ENCODE data around the gene CHIA.
"Not testable (repeated sequence)": the region's sequence is repeated elsewhere in the genome, so short reads cannot be mapped to it uniquely, and the experiment has no call there.

Gene CHIA

DNA sequence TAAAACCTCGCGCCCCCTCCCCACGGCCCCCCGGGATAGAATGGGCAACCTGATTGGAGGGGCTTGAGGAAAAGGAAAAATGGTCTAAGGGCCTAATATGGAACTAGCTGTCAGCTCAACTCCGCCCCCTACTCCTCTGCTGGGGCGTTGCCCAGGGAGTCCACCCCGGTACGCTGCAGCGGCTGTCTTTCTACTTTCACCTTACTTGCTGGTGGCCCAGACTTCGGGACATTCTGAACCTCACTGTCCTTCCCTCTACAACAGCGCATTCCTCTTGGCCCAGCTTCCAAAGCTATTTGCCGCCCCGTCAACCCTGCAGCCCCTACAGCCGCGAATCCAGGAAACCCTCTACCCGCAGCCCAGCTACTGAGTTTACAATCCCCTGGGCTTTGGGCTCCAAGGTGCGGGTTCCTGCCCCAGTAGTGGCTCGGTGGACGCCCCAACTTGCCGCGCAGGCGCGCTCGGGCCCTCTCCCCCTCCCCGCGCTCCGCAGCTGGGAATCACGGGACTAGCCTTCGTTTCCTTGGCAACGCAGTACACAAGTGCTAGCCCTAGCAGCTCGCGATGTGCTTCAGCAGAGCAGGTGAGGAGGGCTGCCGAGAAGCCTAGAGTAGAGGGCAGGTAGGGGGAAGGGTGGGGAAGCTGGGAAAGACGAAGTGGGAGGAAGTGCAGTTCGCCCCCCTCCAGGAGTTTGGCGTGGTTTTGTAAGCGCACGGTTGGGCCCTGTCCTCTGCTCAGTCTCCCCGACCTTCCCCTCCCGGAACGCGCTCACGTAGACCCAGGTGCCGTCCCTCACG, 55.6 kb downstream of the CHIA start:
- TF ChIP-seq POLR2AphosphoS5 (IDR thresholded peaks at IDR 0.05; ENCODE audit: borderline replicate concordance, low read depth, low read length) (peak; percentile 38; the same call in 1 of the 2 replicates), FOXP2 (optimal IDR thresholded peaks at IDR 0.05; ENCODE audit: control extremely low read depth, extremely low read length, insufficient read depth) (no peak)
- H3K9me3 ChIP-seq (ENCODE audit: low read depth, low read length), result no peaks in the 10 kb centered on the region
- H3K36me3 ChIP-seq (ENCODE audit: insufficient read depth, low read length), result no peaks in the 10 kb centered on the region
- H3K4me3 ChIP-seq, result peak overlapping the region; percentile 86
- peak; percentile 10 for DNase-seq (ENCODE audit: low read depth, low spot score)
- H3K9ac ChIP-seq (ENCODE audit: insufficient read length), result peak overlapping the region; percentile 71
- no peak overlapping the region for H3K27ac ChIP-seq

GRCh38 chr1:111347026-111347425, 56.4 kb downstream of the CHIA start:
- DNase-seq (ENCODE audit: low read depth, low spot score), result no peak
- H3K9me3 ChIP-seq (ENCODE audit: low read depth, low read length), result no peaks in the 10 kb centered on the region
- H3K9ac ChIP-seq (ENCODE audit: insufficient read length), result no peak overlapping the region
- no peaks in the 10 kb centered on the region for H3K36me3 ChIP-seq (ENCODE audit: insufficient read depth, low read length)
- no peak for TF ChIP-seq FOXP2 (optimal IDR thresholded peaks at IDR 0.05; ENCODE audit: control extremely low read depth, extremely low read length, insufficient read depth)
- no peak for TF ChIP-seq POLR2AphosphoS5 (IDR thresholded peaks at IDR 0.05; ENCODE audit: borderline replicate concordance, low read depth, low read length)
- TF ChIP-seq EZH2 (IDR thresholded peaks at IDR 0.05), result no peak
- no peak overlapping the region for H3K4me3 ChIP-seq
- H3K27ac ChIP-seq, result no peak overlapping the region

DNA sequence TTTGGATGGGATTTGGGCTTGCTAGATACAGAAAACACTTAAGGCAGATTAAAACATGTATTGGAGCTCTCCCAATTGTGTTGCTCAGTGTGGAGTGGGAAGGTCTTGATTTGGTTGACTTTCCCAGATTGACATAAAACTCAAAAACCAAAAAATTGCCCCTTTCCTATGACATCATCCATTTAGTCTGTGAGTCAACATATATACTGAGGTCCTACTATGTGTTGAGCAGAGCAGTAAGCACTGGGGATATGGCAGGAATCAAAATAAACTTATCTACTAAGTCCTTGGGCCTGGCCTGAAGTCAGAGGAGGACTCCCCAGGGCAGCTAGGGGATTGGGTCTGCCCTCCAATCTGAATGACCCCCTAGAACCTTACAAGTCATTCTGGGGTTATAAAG, 61.0 kb downstream of the CHIA start:
- no peak overlapping the region for H3K9ac ChIP-seq (ENCODE audit: insufficient read length)
- DNase-seq (ENCODE audit: low read depth, low spot score), result no peak
- H3K27ac ChIP-seq, result no peak overlapping the region
- H3K9me3 ChIP-seq (ENCODE audit: low read depth, low read length), result no peaks in the 10 kb centered on the region
- no peak overlapping the region for H3K4me3 ChIP-seq
- no peaks in the 10 kb centered on the region for H3K36me3 ChIP-seq (ENCODE audit: insufficient read depth, low read length)
- TF ChIP-seq FOXP2 (optimal IDR thresholded peaks at IDR 0.05; ENCODE audit: control extremely low read depth, extremely low read length, insufficient read depth) (no peak), EZH2 (IDR thresholded peaks at IDR 0.05) (no peak), POLR2AphosphoS5 (IDR thresholded peaks at IDR 0.05; ENCODE audit: borderline replicate concordance, low read depth, low read length) (no peak)

DNA sequence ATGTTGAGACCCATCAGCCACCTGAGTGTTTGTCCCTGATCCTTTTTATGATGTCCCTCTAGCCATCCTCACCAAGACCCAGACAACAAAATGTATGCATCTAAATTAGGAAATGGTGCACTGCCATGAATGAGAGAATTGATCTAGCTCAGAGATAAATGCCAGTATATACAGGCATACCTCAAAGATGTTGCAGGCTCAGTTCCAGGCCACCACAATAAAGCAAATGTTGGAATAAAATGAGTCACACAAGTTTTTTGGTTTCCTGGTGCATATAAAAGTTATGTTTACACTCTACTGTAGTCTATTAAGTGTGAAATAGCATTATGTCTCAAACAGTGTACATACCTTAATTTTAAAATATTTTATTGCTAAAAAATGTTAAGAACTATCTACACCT, 63.9 kb downstream of the CHIA start:
- TF ChIP-seq POLR2AphosphoS5 (IDR thresholded peaks at IDR 0.05; ENCODE audit: borderline replicate concordance, low read depth, low read length), result no peak
- TF ChIP-seq FOXP2 (optimal IDR thresholded peaks at IDR 0.05; ENCODE audit: control extremely low read depth, extremely low read length, insufficient read depth), result no peak
- TF ChIP-seq EZH2 (IDR thresholded peaks at IDR 0.05), result no peak
- no peaks in the 10 kb centered on the region for H3K36me3 ChIP-seq (ENCODE audit: insufficient read depth, low read length)
- no peak overlapping the region for H3K27ac ChIP-seq
- H3K4me3 ChIP-seq, result no peak overlapping the region
- no peak for DNase-seq (ENCODE audit: low read depth, low spot score)
- no peaks in the 10 kb centered on the region for H3K9me3 ChIP-seq (ENCODE audit: low read depth, low read length)
- no peak overlapping the region for H3K9ac ChIP-seq (ENCODE audit: insufficient read length)

DNA sequence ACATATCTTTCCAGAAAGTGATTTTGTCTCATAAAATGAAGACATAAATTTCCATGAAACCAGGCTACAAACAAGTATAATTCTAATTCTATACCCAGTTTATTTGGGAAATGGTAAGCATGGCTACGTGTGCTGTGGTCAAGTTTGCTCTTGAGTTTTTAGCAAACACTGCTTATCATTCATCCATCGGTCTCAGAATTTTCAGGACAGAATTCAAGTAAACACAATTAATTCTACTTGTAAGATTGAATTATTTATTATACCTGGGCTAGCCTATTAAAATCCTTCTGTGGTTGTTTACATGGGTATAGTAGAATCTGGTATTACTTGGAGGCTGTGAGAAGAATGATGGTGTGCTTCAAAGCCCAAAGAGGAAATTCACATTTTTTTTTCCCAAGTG, 68.3 kb downstream of the CHIA start:
- Histone ChIP-seq H3K9me3 (ENCODE audit: low read depth, low read length) (no peaks in the 10 kb centered on the region), H3K27ac (no peak overlapping the region), H3K9ac (ENCODE audit: insufficient read length) (no peak overlapping the region), H3K4me3 (no peak overlapping the region), H3K36me3 (ENCODE audit: insufficient read depth, low read length) (no peaks in the 10 kb centered on the region)
- no peak for TF ChIP-seq EZH2 (IDR thresholded peaks at IDR 0.05)
- no peak for TF ChIP-seq POLR2AphosphoS5 (IDR thresholded peaks at IDR 0.05; ENCODE audit: borderline replicate concordance, low read depth, low read length)
- TF ChIP-seq FOXP2 (optimal IDR thresholded peaks at IDR 0.05; ENCODE audit: control extremely low read depth, extremely low read length, insufficient read depth), result no peak
- DNase-seq (ENCODE audit: low read depth, low spot score), result no peak

DNA sequence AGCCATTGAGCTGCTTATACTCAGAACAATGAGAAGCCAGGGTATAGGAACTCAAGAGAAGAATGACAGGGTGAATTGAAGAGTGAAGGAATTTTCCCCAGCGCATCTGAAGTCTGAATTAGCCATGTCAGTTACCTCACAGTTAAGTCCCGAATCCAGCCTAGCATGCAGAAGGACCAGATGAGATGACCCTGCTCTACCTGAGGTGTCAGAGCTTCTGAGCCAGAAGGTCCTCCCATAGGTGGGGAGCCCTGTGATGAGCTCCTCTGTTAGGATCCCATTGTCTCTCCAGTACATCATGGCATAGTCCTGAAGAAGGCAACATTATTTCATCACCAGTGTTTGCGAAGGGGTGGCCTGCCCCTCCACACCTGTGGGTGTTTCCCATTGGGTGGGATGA, 68.7 kb downstream of the CHIA start:
- Histone ChIP-seq H3K36me3 (ENCODE audit: insufficient read depth, low read length) (no peaks in the 10 kb centered on the region), H3K27ac (no peak overlapping the region), H3K4me3 (no peak overlapping the region), H3K9me3 (ENCODE audit: low read depth, low read length) (no peaks in the 10 kb centered on the region), H3K9ac (ENCODE audit: insufficient read length) (no peak overlapping the region)
- DNase-seq (ENCODE audit: low read depth, low spot score), result no peak
- no peak for TF ChIP-seq POLR2AphosphoS5 (IDR thresholded peaks at IDR 0.05; ENCODE audit: borderline replicate concordance, low read depth, low read length)
- TF ChIP-seq FOXP2 (optimal IDR thresholded peaks at IDR 0.05; ENCODE audit: control extremely low read depth, extremely low read length, insufficient read depth), result no peak
- TF ChIP-seq EZH2 (IDR thresholded peaks at IDR 0.05), result no peak

DNA sequence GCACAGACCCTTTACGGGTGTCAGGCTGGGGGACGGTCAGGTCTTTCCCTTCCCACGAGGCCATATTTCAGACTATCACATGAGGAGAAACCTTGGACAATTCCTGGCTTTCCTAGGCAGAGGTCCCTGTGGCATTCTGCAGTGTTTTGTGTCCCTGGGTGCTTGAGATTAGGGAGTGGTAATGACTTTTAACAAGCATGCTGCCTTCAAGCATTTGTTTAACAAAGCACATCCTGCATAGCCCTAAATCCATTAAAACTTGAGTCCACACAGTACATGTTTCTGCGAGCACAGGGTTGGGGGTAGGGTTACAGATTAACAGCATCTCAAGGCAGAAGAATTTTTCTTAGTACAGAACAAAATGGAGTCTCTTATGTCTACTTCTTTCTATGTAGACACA, 69.6 kb downstream of the CHIA start:
- DNase-seq (ENCODE audit: low read depth, low spot score); H3K4me3 ChIP-seq; H3K9me3 ChIP-seq (ENCODE audit: low read depth, low read length); H3K27ac ChIP-seq; H3K9ac ChIP-seq (ENCODE audit: insufficient read length); H3K36me3 ChIP-seq (ENCODE audit: insufficient read depth, low read length): not testable (repeated sequence)

DNA sequence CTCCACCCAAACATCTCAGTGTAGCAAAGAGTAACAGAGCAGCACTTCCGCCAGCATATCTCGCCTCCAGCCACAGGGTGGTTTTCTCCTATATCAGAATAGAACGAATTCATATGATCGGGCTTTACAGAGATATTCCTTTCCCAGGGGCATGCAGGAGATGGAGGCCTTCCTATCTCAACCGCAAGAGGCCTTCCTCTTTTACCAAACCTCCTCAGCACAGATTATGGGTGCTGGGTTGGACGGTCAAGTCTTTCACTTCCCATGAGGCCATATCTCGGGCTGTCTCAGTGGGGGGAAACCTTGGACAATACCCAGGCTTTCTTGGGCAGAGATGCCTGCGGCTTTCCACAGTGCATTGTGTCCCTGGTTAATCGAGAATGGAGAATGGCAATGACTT, 71.1 kb downstream of the CHIA start:
- DNase-seq (ENCODE audit: low read depth, low spot score), result no peak
- TF ChIP-seq EZH2 (IDR thresholded peaks at IDR 0.05), result no peak
- no peak for TF ChIP-seq POLR2AphosphoS5 (IDR thresholded peaks at IDR 0.05; ENCODE audit: borderline replicate concordance, low read depth, low read length)
- no peak for TF ChIP-seq FOXP2 (optimal IDR thresholded peaks at IDR 0.05; ENCODE audit: control extremely low read depth, extremely low read length, insufficient read depth)
- no peak overlapping the region for H3K9ac ChIP-seq (ENCODE audit: insufficient read length)
- H3K27ac ChIP-seq, result no peak overlapping the region
- H3K4me3 ChIP-seq, result no peak overlapping the region
- H3K36me3 ChIP-seq (ENCODE audit: insufficient read depth, low read length), result no peaks in the 10 kb centered on the region
- H3K9me3 ChIP-seq (ENCODE audit: low read depth, low read length), result no peaks in the 10 kb centered on the region

DNA sequence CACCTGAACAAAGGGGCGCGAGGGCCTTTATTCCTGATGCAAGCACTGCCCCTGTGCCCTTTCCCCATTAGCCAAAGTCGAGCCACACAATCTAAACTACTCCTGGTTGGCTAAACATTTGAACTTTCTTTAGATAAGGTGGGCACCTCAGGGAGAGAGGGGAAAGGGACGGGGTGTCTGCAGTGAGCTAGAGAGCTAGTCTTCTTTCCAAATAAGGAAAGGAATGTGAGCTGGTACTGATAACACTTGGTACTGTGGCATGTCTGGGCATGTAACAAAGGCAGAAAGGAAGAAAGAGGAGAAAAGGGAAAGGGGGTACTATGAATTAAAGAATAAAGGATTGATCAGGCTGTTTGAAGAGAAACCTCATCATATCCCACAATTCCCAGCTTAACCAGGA, 74.0 kb downstream of the CHIA start:
- no peaks in the 10 kb centered on the region for H3K9me3 ChIP-seq (ENCODE audit: low read depth, low read length)
- DNase-seq (ENCODE audit: low read depth, low spot score), result no peak
- no peak overlapping the region for H3K27ac ChIP-seq
- TF ChIP-seq POLR2AphosphoS5 (IDR thresholded peaks at IDR 0.05; ENCODE audit: borderline replicate concordance, low read depth, low read length), result no peak
- TF ChIP-seq EZH2 (IDR thresholded peaks at IDR 0.05), result no peak
- TF ChIP-seq FOXP2 (optimal IDR thresholded peaks at IDR 0.05; ENCODE audit: control extremely low read depth, extremely low read length, insufficient read depth), result no peak
- no peaks in the 10 kb centered on the region for H3K36me3 ChIP-seq (ENCODE audit: insufficient read depth, low read length)
- H3K9ac ChIP-seq (ENCODE audit: insufficient read length), result no peak overlapping the region
- H3K4me3 ChIP-seq, result no peak overlapping the region

All from SK-N-MC (cell line).